K562 (cell line): ENCODE measurements around the gene PDZRN3.

Source experiments
- GABPB2 ChIP-seq: fragments of 250-450 bp; sonication (Bioruptor Pico); conservative IDR thresholded peaks from 2 replicates; pipeline ENCODE4 v1.5.1; 2021; ENCODE audit warnings: mild to moderate bottlenecking
- HCFC1 ChIP-seq: IDR thresholded peaks from 2 replicates; pipeline ENCODE4 v1.6.1; 2012; ENCODE audit warnings: low read depth, low read length, improper control_type of control experiment
- TAF7 ChIP-seq: fragments of 450-650 bp; IDR thresholded peaks from 2 replicates; pipeline ENCODE4 v1.6.1; 2016; ENCODE audit warnings: missing genetic modification characterization, missing compliant biosample characterization
- U2AF2 ChIP-seq: fragments of 200-400 bp; formaldehyde crosslinking; optimal IDR thresholded peaks from 2 replicates; pipeline ENCODE3; 2017; ENCODE audit warnings: low read depth, mild to moderate bottlenecking, low read length
- TF ChIP-seq, protein P1 (sequence below), 3 experiments: IDR thresholded peaks in 2 of 3; conservative IDR thresholded peaks in 1 of 3; 2 replicates each; pipeline ENCODE4 v1.5.1; 2011 to 2012; ENCODE audit warnings: low read length in 3 of 3, mild to moderate bottlenecking in 3 of 3, control low read depth in 2 of 3, improper control_type of control experiment in 1 of 3, inconsistent platforms in 1 of 3, low read depth in 1 of 3, mixed read lengths in 1 of 3, moderate library complexity in 1 of 3; ENCODE audit not compliant: insufficient read depth in 2 of 3
- TF ChIP-seq, protein P2 (sequence below): sonication (generic); formaldehyde crosslinking; IDR thresholded peaks from 2 replicates; pipeline ENCODE4 v1.8.0; 2022; ENCODE audit warnings: mild to moderate bottlenecking, missing genetic modification reagents, borderline replicate concordance
- TF ChIP-seq, protein P3 (sequence below), 2 experiments: fragments of 450-650 bp; formaldehyde crosslinking in 1 of 2; IDR thresholded peaks; 2 replicates each; pipeline versions ENCODE4 v1.4.0 to v1.6.1; 2014 to 2020; ENCODE audit warnings: mild to moderate bottlenecking in 2 of 2, borderline replicate concordance in 1 of 2, low read depth in 1 of 2
- TF ChIP-seq, protein P4 (sequence below): fragments of 450-650 bp; IDR thresholded peaks from 2 replicates; pipeline ENCODE4 v1.6.1; 2016; ENCODE audit warnings: low read depth

DNA sequence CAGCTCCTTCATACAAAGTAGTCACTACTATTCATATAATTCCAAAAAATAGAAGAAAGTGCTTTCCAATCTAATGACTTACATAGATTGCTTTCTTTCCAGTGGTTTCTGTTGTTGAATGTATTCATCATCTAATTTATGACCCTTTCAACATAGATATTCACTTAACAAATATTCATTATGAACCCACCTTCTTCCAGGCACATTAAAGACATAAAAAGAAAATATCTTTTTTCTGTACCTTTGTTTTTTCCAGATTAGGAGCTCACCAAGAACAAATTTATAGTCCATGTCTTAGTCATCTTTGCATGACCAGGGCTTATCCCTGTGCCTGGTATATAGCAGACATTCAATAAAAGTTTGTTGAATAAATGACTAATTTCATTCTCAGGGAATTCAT is 32.4 kb upstream of the PDZRN3 start:
- TF ChIP-seq, protein P1, sequence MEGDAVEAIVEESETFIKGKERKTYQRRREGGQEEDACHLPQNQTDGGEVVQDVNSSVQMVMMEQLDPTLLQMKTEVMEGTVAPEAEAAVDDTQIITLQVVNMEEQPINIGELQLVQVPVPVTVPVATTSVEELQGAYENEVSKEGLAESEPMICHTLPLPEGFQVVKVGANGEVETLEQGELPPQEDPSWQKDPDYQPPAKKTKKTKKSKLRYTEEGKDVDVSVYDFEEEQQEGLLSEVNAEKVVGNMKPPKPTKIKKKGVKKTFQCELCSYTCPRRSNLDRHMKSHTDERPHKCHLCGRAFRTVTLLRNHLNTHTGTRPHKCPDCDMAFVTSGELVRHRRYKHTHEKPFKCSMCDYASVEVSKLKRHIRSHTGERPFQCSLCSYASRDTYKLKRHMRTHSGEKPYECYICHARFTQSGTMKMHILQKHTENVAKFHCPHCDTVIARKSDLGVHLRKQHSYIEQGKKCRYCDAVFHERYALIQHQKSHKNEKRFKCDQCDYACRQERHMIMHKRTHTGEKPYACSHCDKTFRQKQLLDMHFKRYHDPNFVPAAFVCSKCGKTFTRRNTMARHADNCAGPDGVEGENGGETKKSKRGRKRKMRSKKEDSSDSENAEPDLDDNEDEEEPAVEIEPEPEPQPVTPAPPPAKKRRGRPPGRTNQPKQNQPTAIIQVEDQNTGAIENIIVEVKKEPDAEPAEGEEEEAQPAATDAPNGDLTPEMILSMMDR (IDR thresholded peaks at IDR 0.05 in 2 of 3, conservative IDR thresholded peaks at IDR 0.05 in 1 of 3; ENCODE audit: insufficient read depth in 2 of 3, low read depth in 1 of 3, low read length in 3 of 3) = no peak
- TF ChIP-seq TAF7 (tag) = no peak
- TF ChIP-seq, protein P2, sequence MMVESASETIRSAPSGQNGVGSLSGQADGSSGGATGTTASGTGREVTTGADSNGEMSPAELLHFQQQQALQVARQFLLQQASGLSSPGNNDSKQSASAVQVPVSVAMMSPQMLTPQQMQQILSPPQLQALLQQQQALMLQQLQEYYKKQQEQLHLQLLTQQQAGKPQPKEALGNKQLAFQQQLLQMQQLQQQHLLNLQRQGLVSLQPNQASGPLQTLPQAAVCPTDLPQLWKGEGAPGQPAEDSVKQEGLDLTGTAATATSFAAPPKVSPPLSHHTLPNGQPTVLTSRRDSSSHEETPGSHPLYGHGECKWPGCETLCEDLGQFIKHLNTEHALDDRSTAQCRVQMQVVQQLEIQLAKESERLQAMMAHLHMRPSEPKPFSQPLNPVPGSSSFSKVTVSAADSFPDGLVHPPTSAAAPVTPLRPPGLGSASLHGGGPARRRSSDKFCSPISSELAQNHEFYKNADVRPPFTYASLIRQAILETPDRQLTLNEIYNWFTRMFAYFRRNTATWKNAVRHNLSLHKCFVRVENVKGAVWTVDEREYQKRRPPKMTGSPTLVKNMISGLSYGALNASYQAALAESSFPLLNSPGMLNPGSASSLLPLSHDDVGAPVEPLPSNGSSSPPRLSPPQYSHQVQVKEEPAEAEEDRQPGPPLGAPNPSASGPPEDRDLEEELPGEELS = no peak
- TF ChIP-seq, protein P3, sequence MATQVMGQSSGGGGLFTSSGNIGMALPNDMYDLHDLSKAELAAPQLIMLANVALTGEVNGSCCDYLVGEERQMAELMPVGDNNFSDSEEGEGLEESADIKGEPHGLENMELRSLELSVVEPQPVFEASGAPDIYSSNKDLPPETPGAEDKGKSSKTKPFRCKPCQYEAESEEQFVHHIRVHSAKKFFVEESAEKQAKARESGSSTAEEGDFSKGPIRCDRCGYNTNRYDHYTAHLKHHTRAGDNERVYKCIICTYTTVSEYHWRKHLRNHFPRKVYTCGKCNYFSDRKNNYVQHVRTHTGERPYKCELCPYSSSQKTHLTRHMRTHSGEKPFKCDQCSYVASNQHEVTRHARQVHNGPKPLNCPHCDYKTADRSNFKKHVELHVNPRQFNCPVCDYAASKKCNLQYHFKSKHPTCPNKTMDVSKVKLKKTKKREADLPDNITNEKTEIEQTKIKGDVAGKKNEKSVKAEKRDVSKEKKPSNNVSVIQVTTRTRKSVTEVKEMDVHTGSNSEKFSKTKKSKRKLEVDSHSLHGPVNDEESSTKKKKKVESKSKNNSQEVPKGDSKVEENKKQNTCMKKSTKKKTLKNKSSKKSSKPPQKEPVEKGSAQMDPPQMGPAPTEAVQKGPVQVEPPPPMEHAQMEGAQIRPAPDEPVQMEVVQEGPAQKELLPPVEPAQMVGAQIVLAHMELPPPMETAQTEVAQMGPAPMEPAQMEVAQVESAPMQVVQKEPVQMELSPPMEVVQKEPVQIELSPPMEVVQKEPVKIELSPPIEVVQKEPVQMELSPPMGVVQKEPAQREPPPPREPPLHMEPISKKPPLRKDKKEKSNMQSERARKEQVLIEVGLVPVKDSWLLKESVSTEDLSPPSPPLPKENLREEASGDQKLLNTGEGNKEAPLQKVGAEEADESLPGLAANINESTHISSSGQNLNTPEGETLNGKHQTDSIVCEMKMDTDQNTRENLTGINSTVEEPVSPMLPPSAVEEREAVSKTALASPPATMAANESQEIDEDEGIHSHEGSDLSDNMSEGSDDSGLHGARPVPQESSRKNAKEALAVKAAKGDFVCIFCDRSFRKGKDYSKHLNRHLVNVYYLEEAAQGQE (IDR thresholded peaks at IDR 0.05; ENCODE audit: borderline replicate concordance) = no peak
- TF ChIP-seq, protein P3 (CRISPR knock-in tag; IDR thresholded peaks at IDR 0.05; ENCODE audit: low read depth) = no peak
- no peak for TF ChIP-seq U2AF2
- TF ChIP-seq GABPB2 (CRISPR knock-in tag) = no peak
- TF ChIP-seq HCFC1 = no peak
- TF ChIP-seq, protein P4, sequence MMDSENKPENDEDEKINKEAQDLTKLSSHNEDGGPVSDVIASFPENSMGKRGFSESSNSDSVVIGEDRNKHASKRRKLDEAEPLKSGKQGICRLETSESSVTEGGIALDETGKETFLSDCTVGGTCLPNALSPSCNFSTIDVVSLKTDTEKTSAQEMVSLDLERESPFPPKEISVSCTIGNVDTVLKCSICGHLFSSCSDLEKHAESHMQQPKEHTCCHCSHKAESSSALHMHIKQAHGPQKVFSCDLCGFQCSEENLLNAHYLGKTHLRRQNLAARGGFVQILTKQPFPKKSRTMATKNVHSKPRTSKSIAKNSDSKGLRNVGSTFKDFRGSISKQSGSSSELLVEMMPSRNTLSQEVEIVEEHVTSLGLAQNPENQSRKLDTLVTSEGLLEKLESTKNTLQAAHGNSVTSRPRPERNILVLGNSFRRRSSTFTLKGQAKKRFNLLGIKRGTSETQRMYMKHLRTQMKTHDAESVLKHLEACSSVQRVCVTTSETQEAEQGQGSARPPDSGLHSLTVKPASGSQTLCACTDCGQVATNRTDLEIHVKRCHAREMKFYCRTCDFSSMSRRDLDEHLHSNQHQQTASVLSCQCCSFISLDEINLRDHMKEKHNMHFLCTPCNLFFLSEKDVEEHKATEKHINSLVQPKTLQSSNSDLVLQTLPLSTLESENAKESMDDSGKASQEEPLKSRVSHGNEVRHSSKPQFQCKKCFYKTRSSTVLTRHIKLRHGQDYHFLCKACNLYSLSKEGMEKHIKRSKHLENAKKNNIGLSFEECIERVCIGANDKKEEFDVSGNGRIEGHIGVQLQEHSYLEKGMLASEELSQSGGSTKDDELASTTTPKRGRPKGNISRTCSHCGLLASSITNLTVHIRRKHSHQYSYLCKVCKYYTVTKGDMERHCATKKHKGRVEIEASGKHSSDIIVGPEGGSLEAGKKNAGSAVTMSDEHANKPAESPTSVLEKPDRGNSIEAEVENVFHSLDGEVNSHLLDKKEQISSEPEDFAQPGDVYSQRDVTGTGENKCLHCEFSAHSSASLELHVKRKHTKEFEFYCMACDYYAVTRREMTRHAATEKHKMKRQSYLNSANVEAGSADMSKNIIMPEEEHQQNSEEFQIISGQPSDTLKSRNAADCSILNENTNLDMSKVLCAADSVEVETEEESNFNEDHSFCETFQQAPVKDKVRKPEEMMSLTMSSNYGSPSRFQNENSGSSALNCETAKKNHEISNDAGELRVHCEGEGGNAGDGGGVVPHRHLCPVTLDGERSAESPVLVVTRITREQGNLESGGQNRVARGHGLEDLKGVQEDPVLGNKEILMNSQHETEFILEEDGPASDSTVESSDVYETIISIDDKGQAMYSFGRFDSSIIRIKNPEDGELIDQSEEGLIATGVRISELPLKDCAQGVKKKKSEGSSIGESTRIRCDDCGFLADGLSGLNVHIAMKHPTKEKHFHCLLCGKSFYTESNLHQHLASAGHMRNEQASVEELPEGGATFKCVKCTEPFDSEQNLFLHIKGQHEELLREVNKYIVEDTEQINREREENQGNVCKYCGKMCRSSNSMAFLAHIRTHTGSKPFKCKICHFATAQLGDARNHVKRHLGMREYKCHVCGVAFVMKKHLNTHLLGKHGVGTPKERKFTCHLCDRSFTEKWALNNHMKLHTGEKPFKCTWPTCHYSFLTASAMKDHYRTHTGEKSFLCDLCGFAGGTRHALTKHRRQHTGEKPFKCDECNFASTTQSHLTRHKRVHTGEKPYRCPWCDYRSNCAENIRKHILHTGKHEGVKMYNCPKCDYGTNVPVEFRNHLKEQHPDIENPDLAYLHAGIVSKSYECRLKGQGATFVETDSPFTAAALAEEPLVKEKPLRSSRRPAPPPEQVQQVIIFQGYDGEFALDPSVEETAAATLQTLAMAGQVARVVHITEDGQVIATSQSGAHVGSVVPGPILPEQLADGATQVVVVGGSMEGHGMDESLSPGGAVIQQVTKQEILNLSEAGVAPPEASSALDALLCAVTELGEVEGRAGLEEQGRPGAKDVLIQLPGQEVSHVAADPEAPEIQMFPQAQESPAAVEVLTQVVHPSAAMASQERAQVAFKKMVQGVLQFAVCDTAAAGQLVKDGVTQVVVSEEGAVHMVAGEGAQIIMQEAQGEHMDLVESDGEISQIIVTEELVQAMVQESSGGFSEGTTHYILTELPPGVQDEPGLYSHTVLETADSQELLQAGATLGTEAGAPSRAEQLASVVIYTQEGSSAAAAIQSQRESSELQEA = no peak
